ENCODE data around the gene DEUP1. TPM values are rescaled to one million over a fixed set of nuclear protein-coding genes. Genes with fewer than 3 reads are reported as not detected.
"Not testable (repeated sequence)": the region's sequence is repeated elsewhere in the genome, so short reads cannot be mapped to it uniquely, and the experiment has no call there.

Gene DEUP1
- total RNA-seq, 4 donors from 2014 or later = not detected

DNA sequence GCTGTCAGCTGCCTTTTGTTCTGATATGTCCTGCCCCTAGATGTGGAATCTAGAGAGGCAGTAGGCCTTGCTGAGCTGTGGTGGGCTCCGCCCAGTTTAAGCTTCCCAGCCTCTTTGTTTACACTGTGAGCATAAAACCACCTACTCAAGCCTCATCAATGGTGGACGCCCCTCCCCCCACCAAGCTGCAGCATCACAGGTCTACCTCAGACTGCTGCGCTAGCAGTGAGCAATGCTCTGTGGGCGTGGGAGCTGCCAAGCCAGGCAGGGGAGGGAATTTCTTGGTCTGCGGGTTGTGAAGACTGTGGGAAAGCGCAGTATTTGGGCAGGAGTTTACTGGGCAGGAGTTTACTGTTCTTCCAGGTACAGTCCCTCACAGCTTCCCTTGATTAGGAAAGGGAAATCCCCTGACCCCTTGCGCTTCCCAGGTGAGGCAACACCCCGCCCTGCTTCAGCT lies 114.1 kb downstream of the DEUP1 start:
- ATAC-seq = no peak
- Histone ChIP-seq H3K36me3 (no peaks in the 10 kb centered on the region), H3K27me3 (no peaks in the 10 kb centered on the region), H3K4me3 (no peak overlapping the region), H3K27ac (no peak overlapping the region), H3K4me1 (no peaks in the 10 kb centered on the region), H3K9me3 (peaks cover 0 to 14% (median 0%) of the 10 kb centered on the region in 3 donors)
- no peak for TF ChIP-seq EP300 (IDR thresholded peaks at IDR 0.05)
- no peak for TF ChIP-seq POLR2AphosphoS5 (IDR thresholded peaks at IDR 0.05)
- TF ChIP-seq POLR2A (IDR thresholded peaks at IDR 0.05) = no peak
- TF ChIP-seq, protein P1, sequence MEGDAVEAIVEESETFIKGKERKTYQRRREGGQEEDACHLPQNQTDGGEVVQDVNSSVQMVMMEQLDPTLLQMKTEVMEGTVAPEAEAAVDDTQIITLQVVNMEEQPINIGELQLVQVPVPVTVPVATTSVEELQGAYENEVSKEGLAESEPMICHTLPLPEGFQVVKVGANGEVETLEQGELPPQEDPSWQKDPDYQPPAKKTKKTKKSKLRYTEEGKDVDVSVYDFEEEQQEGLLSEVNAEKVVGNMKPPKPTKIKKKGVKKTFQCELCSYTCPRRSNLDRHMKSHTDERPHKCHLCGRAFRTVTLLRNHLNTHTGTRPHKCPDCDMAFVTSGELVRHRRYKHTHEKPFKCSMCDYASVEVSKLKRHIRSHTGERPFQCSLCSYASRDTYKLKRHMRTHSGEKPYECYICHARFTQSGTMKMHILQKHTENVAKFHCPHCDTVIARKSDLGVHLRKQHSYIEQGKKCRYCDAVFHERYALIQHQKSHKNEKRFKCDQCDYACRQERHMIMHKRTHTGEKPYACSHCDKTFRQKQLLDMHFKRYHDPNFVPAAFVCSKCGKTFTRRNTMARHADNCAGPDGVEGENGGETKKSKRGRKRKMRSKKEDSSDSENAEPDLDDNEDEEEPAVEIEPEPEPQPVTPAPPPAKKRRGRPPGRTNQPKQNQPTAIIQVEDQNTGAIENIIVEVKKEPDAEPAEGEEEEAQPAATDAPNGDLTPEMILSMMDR (IDR thresholded peaks at IDR 0.05) = no peak
- no CpG with 5 or more reads among the region's 8 CpGs for WGBS, 2 donors (ENCODE audit: low coverage in 1 of 2)

DNA sequence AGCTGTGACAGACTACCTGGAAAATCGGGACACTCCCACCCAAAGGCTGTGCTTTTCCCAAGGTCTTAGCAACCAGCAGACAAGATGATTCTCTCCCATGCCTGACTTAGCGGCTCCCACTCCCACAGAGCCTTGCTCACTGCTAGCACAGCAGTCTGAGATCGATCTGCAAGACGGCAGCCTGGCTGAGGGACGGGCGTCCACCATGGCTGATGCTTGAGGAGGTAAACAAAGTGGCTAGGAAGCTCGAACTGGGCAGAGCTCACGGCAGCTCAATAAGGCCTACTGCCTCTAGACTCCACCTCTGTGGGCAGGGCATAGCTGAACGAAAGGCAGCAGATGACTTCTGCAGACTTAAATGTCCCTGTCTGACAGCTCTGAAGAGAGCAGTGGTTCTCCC lies 127.7 kb downstream of the DEUP1 start:
- ATAC-seq = no peak
- WGBS, 2 donors (ENCODE audit: low coverage in 1 of 2) = 40% methylated on average over 1 of the region's 9 CpGs; no CpG with 5 or more reads in 1 of the 2 donors

DNA sequence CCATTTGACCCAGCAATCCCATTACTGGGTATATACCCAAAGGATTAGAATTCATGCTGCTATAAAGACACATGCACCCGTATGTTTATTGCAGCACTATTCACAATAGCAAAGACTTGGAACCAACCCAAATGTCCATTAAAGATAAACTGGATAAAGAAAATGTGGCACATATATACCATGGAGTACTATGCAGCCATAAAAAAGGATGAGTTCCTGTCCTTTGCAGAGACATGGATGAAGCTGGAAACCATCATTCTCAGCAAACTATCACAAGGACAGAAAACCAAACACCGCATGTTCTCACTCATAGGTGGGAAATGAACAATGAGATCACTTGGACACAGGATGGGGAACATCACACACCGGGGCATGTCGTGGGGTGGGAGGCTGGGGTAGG lies 133.1 kb downstream of the DEUP1 start:
- H3K4me3 ChIP-seq, H3K9me3 ChIP-seq, H3K4me1 ChIP-seq, H3K27ac ChIP-seq, ATAC-seq, H3K27me3 ChIP-seq, H3K36me3 ChIP-seq: not testable (repeated sequence)
- 79 to 96% methylated on average over 3 to 4 of the region's 4 CpGs for WGBS, 2 donors (ENCODE audit: low coverage in 1 of 2)

More for the DNA sequence above, 127.7 kb downstream of the DEUP1 start:
- H3K4me3 ChIP-seq = no peak overlapping the region
- no peaks in the 10 kb centered on the region for H3K36me3 ChIP-seq
- H3K27ac ChIP-seq = no peak overlapping the region
- TF ChIP-seq, protein P1 (IDR thresholded peaks at IDR 0.05) = no peak
- no peaks in the 10 kb centered on the region for H3K27me3 ChIP-seq
- no peaks in the 10 kb centered on the region for H3K9me3 ChIP-seq
- no peaks in the 10 kb centered on the region for H3K4me1 ChIP-seq

DNA sequence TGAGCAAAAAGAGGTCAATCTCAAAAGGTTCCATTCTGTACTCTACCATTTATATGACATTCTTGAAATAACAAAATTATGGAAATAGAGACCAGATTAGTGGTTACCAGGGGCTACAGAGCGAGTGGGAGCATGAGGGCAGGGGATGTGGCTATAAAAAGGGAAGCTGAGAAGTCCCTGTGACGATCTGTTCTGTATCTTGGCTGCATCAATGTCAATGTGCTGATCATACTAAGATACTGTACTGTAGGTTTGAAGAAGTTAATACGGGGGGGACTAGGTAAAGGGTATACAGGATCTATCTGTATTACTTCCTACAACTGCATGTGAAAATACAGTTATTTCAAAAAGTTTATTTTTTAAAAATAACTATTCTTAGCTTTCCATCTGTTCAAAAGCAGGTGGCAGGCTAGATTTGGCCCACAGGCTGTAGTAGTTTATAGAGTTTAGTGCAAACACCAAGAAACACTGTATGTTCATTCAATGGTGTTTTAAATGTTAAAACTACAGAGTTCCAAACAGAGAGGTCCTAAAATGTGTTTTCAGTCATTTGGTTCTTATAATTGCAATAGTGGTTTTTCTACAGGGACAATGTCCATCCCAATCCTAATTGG lies 134.5 kb downstream of the DEUP1 start:
- Histone ChIP-seq H3K9me3 (no peaks in the 10 kb centered on the region), H3K27ac (no peak overlapping the region), H3K27me3 (no peaks in the 10 kb centered on the region), H3K4me1 (no peaks in the 10 kb centered on the region), H3K36me3 (no peaks in the 10 kb centered on the region), H3K4me3 (no peak overlapping the region)
- TF ChIP-seq POLR2A (IDR thresholded peaks at IDR 0.05) (no peak), POLR2AphosphoS5 (IDR thresholded peaks at IDR 0.05) (no peak), EP300 (IDR thresholded peaks at IDR 0.05) (no peak)
- TF ChIP-seq, protein P1 (IDR thresholded peaks at IDR 0.05) = no peak
- ATAC-seq = no peak
- 61 to 79% methylated on average over 3 of the region's 3 CpGs for WGBS, 2 donors (ENCODE audit: low coverage in 1 of 2)

DNA sequence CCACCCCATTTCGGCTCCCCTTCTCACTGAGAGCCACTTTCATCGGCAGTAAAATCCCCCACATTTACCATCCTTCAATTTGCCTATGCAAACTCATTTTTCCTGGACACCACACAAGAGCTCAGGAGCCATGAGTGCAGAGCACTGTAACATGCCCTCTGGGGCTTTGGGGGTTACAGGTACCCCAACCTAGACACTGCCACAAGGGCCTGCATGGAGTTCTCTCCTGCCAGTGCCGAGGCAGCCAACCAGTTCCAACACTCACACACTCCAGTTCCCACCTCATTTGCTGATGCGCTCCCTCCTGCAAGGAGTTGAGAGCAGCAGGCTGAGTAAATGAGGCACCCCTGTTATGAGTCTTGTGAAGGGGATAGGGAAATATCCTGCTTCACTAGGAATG lies 136.5 kb downstream of the DEUP1 start:
- no peak overlapping the region for H3K4me3 ChIP-seq
- H3K9me3 ChIP-seq = no peaks in the 10 kb centered on the region
- no peaks in the 10 kb centered on the region for H3K36me3 ChIP-seq
- WGBS, 2 donors (ENCODE audit: low coverage in 1 of 2) = 80% methylated on average over 1 of the region's 4 CpGs; no CpG with 5 or more reads in 1 of the 2 donors
- no peaks in the 10 kb centered on the region for H3K4me1 ChIP-seq
- no peaks in the 10 kb centered on the region for H3K27me3 ChIP-seq
- no peak for ATAC-seq
- TF ChIP-seq POLR2A (IDR thresholded peaks at IDR 0.05) = no peak
- no peak for TF ChIP-seq POLR2AphosphoS5 (IDR thresholded peaks at IDR 0.05)
- no peak overlapping the region for H3K27ac ChIP-seq

DNA sequence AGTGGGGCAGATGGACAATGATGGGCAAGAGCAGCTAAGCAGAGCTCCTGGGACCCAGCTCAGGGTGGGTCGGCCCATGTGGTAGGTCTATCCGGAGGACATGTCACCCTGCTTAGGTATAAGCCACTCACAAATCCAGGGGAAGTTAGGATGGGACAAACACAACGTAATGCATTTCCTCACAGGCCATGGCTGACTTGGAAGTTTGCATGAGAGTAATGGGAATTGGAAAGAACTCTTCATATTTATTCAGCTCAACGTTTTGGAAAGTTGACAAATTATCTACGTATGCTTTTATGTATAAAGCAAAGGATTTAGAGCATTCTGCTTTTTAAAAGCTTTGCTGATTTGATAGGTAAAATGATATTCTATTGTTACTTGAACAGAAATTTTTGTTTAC lies 137.7 kb downstream of the DEUP1 start:
- Histone ChIP-seq H3K36me3 (no peaks in the 10 kb centered on the region), H3K4me1 (no peaks in the 10 kb centered on the region), H3K27me3 (no peaks in the 10 kb centered on the region), H3K9me3 (no peaks in the 10 kb centered on the region), H3K27ac (no peak overlapping the region), H3K4me3 (no peak overlapping the region)
- ATAC-seq = no peak
- TF ChIP-seq POLR2A (IDR thresholded peaks at IDR 0.05) (no peak), POLR2AphosphoS5 (IDR thresholded peaks at IDR 0.05) (no peak), EP300 (IDR thresholded peaks at IDR 0.05) (no peak)
- TF ChIP-seq, protein P1 (IDR thresholded peaks at IDR 0.05) = no peak
- WGBS, 2 donors (ENCODE audit: low coverage in 1 of 2) = 39 to 63% methylated on average over 4 to 5 of the region's 5 CpGs
